GM18867 (cell line): ENCODE data around the gene ZNF609.
"Not testable (repeated sequence)": the region's sequence is repeated elsewhere in the genome, so short reads cannot be mapped to it uniquely, and the experiment has no call there.

ENCODE experiments used
- ATAC-seq: cut with Tn5 transposase; IDR thresholded peaks from one replicate; pipeline ENCODE4 v1.9.1; 2021; ENCODE audit warnings: mild to moderate bottlenecking, moderate library complexity; ENCODE audit not compliant: unreplicated experiment

Gene ZNF609

GRCh38 chr15:64580696-64581407, 120.5 kb downstream of the ZNF609 start:
- ATAC-seq, result no peak

DNA sequence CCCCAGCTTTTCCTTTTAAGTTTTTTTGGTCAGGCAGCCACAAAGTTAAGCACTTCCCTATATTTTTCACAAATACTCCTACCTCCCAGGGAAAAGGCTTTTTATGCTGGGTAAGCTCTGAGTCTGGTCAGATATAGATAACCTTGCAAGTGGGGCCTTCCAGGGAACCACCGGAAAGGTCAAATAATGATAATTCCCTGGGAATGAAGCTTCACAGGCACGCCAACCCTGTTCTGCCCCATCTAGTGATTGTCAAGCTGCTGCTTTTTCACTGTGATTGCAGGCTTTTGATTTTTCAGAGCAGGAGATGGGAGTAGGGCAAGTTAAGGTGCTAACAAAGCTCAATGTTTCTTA, 121.0 kb downstream of the ZNF609 start:
- no peak for ATAC-seq

DNA sequence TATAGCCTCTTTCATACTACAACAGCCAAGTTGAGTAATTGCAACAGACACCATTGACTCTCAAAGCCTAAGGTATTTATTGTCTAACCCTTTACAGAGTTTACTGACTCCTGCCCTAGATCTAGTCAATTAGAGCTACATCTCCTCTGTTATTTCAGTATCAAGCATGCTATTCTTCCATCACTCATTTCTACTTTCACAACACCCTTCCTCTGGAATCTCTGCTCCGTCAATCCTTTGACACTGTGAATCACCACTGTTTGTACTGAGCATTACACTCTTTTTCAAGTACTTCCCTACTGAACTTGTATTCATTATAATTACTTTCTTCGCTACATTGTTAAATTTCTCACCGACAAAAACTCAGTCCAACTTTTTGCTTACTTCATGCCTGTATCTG, 121.8 kb downstream of the ZNF609 start:
- ATAC-seq, result no peak

GRCh38 chr15:64583519-64583918, 123.1 kb downstream of the ZNF609 start:
- no peak for ATAC-seq

DNA sequence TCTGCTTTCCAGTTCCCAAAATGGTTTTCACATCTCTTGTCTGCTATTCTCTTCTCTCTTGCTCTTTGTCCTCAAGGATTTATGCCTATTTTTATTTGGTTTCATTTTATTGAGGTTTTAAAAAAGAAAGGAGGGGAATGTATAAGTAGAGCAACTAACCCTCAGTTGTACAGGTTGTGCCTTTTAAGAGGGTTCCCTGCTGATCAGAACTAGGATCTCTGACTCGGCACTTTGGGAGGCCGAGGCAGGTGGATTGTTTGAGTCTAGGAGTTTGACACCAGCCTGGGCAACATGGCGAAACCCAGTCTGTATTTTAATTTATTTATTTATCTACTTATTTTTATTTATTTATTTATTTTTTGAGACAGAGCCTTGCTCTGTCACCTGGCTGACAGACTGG, 123.6 kb downstream of the ZNF609 start:
- ATAC-seq, result no peak

- no peak for ATAC-seq
These were observed 126.0 kb downstream of the ZNF609 start for GRCh38 chr15:64586259-64586870.

GRCh38 chr15:64586984-64587383, 126.6 kb downstream of the ZNF609 start:
- ATAC-seq, result no peak

DNA sequence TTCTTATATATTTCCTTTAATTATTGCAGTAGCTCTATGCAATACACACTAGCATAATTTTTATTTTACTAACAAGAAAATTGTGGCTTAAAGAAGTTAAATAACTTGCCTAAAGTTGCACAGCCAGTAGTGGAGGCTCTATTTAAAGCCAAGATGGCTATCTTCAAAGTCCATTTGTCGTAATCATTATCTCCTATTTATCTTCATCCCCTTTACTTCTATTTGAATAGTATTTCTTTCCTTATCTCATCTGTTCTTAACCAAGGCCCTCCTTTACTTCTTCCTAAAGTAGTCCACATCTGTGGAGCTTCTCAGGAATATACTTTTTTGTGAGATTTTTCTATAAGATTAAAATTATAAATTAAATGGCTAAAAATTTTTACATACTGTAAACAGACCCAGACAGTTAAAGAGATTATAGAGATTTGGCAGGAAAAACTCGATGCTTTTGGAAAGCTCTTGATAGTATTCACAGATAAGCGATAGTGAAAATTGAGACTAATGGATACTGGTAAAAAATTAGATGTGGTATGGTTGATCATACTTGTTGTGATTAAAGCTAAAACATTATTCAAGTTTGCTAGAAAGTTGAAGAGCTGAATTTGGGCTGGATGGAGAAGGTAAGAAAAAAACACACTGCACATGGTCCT, 129.2 kb downstream of the ZNF609 start:
- ATAC-seq, result no peak

- ATAC-seq, result not testable (repeated sequence)
These were observed 132.5 kb downstream of the ZNF609 start for GRCh38 chr15:64592845-64593244.

- ATAC-seq, result no peak
These were observed 136.5 kb downstream of the ZNF609 start for GRCh38 chr15:64596701-64597476.

DNA sequence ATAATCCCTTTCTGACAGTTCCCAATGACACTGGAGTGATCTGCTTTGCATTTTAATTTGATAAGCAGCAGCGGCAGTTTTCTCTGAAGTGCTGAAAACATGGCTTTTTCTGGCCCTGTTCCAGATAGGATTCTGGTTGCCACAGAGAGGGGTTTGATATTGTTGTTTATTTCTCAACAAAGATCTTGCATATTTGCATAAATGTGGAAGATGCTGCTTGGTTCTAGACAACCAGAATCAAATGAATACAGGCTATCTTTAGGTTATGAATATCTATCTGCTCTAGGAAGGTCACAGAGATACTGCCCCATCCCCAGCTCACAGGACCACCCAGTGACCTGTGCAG, 137.1 kb downstream of the ZNF609 start:
- no peak for ATAC-seq

DNA sequence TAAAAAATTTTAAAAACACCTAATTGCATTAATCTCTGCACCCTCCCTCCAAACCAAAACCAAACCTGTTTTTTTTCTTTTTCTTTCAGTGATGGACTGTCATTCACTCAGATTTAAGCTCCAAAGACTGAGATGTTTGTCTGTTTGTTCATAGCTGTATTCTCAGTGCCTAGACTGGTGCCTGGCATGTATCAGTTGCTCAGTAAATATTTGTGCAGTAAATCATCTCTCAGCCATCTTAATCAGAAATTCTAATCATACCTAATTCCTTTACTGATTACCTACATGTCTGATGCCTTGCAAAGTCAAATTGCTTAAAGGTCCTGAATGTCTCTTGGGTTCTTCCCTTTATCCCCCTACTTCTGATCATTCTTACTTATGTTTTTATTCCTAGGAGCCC, 138.8 kb downstream of the ZNF609 start:
- no peak for ATAC-seq

GRCh38 chr15:64599716-64600115, 139.3 kb downstream of the ZNF609 start:
- ATAC-seq, result no peak

- no peak for ATAC-seq
These were observed 140.4 kb downstream of the ZNF609 start for GRCh38 chr15:64600794-64601193.

GRCh38 chr15:64604319-64604718, 143.9 kb downstream of the ZNF609 start:
- ATAC-seq, result no peak

DNA sequence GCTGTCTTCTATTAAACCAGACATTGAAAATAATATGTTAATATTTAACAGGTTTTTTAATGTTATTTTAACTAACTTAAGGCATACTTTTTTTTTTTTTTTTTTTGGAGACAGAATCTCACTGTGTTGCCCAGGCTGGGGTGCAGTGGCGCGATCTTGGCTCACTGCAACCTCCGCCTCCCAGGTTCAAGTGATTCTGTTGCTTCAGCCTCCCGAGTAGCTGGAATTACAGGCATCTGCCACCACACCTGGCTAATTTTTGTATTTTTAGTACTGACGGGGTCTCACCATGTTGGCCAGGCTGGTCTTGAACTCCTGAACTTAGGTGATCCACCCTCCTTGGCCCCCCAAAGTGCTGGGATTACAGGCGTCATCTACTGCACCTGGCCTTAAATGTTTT, 147.0 kb downstream of the ZNF609 start:
- not testable (repeated sequence) for ATAC-seq

DNA sequence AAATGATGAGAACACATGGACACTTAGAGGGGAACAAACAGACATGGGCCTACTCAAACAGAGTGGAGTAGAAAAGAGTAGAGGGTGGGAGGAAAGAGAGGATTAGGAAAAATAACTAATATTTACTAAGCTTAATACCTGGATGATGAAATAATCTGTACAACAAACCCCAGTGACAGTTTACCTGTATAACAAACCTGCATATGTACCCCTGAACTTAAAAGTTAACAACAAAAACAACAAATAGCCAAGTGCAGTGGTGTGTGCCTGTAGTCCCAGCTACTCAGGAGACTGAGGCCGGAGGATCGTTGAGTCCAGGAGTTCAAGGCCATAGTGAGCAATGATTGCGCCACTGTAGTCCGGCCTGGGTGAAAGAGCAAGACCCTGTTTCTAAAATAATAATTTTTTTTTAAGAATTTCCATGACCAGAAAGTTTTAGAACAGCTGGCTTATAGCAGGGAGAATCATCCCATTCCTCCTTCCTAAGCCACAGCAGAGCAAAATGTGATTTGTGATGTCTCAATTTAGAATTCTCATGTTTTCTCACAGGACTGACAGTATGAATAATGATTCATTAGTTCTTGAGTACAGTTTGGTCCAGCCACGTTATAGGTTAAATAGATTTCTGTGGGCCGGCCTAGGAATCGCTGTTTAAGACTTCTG, 150.0 kb downstream of the ZNF609 start:
- no peak for ATAC-seq

DNA sequence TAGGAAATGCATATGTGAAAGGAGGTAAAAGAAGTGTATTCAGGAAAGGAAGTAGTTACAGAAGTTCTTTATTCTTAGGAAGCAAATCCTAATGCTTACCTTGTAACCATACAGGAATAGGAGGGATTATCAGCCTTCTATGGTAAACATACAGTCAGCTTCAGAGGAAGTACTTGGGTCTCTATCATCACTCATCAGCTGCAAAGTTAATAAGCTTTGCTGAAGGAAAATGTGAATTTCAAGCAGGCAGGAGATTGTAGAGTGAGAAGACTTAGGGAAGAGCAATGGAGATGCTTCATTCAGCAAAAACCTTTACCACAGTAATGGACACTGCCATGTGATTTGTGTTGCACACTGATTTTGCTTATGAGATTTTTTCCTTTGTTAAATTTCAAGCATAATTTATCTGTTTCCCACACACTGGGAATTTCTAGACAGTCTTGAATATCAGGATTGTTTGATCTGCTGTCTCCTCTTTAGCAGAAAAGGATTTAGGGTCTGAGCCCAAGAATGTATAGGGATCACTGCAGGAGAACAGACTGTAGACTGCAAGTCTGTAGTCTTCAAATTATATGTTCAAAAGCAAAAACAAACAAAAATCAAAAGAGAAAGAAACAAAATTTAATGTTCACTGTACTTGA, 150.8 kb downstream of the ZNF609 start:
- no peak for ATAC-seq

- ATAC-seq, result no peak
These were observed 154.1 kb downstream of the ZNF609 start for GRCh38 chr15:64614519-64614918.

GRCh38 chr15:64617727-64618126, 157.3 kb downstream of the ZNF609 start:
- ATAC-seq, result no peak

GRCh38 chr15:64618138-64618537, 157.8 kb downstream of the ZNF609 start:
- ATAC-seq, result no peak
